SK-N-SH (cell line): ENCODE data around the gene SDK1. TPM values are rescaled to one million over a fixed set of nuclear protein-coding genes. Genes with fewer than 3 reads are reported as not detected.

Source experiments
- CTCF ChIA-PET: fragments of 300-600, 350-600 bp; formaldehyde crosslinking; extraction: SDS; loops from one replicate; lab custom pipeline; 2021; lab: Yijun Ruan, JAX
- POLR2A ChIA-PET: fragments of 350-600 bp; sonication (Branson Sonifier 250); formaldehyde crosslinking; extraction: SDS; loops from one replicate; lab custom pipeline; 2020; ENCODE audit warnings: antibody characterized with exemption, inconsistent platforms; lab: Yijun Ruan, JAX
- DNase-seq: peaks from one replicate; pipeline ENCODE4 v3.0.0; 2012
- H2AFZ ChIP-seq: fragments of 200-600 bp; sonication (generic); 2 replicates; pipeline ENCODE4 v1.8.1; 2016; ENCODE audit warnings: antibody characterized with exemption, mild to moderate bottlenecking, low read depth
- H3F3A ChIP-seq: fragments of 200-600 bp; sonication (generic); replicated peaks from 2 replicates; pipeline ENCODE3; 2016; ENCODE audit warnings: antibody characterized with exemption, mild to moderate bottlenecking; ENCODE audit not compliant: insufficient read depth
- H3K27ac ChIP-seq, 2 experiments: fragments of 200-500 bp in 1 of 2; fragments of 200-600 bp in 1 of 2; sonication (Bioruptor generic) in 1 of 2; sonication (generic), shearing (Covaris generic) in 1 of 2; 2 replicates each; pipeline versions ENCODE4 v1.5.1 to v1.6.1; 2014 to 2016; ENCODE audit warnings: low read depth in 2 of 2, inconsistent platforms in 1 of 2, low read length in 1 of 2, mild to moderate bottlenecking in 1 of 2, mixed read lengths in 1 of 2
- H3K27me3 ChIP-seq: fragments of 200-600 bp; sonication (generic), shearing (Covaris generic); 2 replicates; pipeline ENCODE4 v1.6.1; 2016; ENCODE audit warnings: mixed run types; ENCODE audit not compliant: insufficient read depth
- H3K36me3 ChIP-seq, 2 experiments: fragments of 200-500 bp in 1 of 2; fragments of 200-600 bp in 1 of 2; sonication (Bioruptor generic) in 1 of 2; sonication (generic) in 1 of 2; replicated peaks in 1 of 2; 2 replicates each; pipeline versions ENCODE3 to v1.5.1; 2014 to 2016; ENCODE audit warnings: low read length in 1 of 2, mild to moderate bottlenecking in 1 of 2; ENCODE audit not compliant: insufficient read depth in 2 of 2, control insufficient read depth in 1 of 2
- H3K4me1 ChIP-seq, 2 experiments: fragments of 200-500 bp in 1 of 2; fragments of 200-600 bp in 1 of 2; sonication (Bioruptor generic) in 1 of 2; sonication (generic), shearing (Covaris generic) in 1 of 2; 2 replicates each; pipeline versions ENCODE4 v1.5.1 to v1.6.1; 2014 to 2016; ENCODE audit warnings: low read depth in 1 of 2, low read length in 1 of 2, mixed run types in 1 of 2; ENCODE audit not compliant: insufficient read depth in 2 of 2, control insufficient read depth in 1 of 2
- H3K4me2 ChIP-seq: fragments of 200-600 bp; sonication (generic), shearing (Covaris generic); 2 replicates; pipeline ENCODE4 v1.6.1; 2017; ENCODE audit warnings: mixed run types
- H3K4me3 ChIP-seq, 2 experiments: fragments of 200-500 bp in 1 of 2; fragments of 200-600 bp in 1 of 2; sonication (Bioruptor generic) in 1 of 2; sonication (generic), shearing (Covaris generic) in 1 of 2; 2 replicates each; pipeline versions ENCODE4 v1.5.1 to v1.8.1; 2014 to 2016; ENCODE audit warnings: low read depth in 2 of 2, inconsistent platforms in 1 of 2, low read length in 1 of 2, mild to moderate bottlenecking in 1 of 2, mixed read lengths in 1 of 2, moderate library complexity in 1 of 2
- H3K79me2 ChIP-seq: fragments of 200-600 bp; sonication (generic); 2 replicates; pipeline ENCODE4 v1.8.1; 2017; ENCODE audit warnings: mild to moderate bottlenecking; ENCODE audit not compliant: insufficient read depth
- H3K9ac ChIP-seq: fragments of 200-600 bp; sonication (generic); 2 replicates; pipeline ENCODE4 v1.6.1; 2017; ENCODE audit warnings: mixed run types
- H3K9me2 ChIP-seq: fragments of 200-600 bp; sonication (generic); 2 replicates; pipeline ENCODE4 v1.6.1; 2017; ENCODE audit warnings: mixed run types
- H3K9me3 ChIP-seq: fragments of 200-600 bp; sonication (generic); 2 replicates; pipeline ENCODE4 v1.6.1; 2017; ENCODE audit warnings: mixed run types, mild to moderate bottlenecking, moderate library complexity
- H4K20me1 ChIP-seq: fragments of 200-600 bp; sonication (generic); 2 replicates; pipeline ENCODE4 v1.6.1; 2017; ENCODE audit warnings: mild to moderate bottlenecking, mixed run types; ENCODE audit not compliant: insufficient read depth
- CHD2 ChIP-seq: fragments of 150-350 bp; IDR thresholded peaks from 2 replicates; pipeline ENCODE4 v1.6.1; 2018; ENCODE audit warnings: low read length; ENCODE audit not compliant: partially characterized antibody
- CTCF ChIP-seq: fragments of 200-600 bp; sonication (generic); IDR thresholded peaks from 2 replicates; pipeline ENCODE4 v1.6.1; 2017; ENCODE audit warnings: antibody characterized with exemption, mild to moderate bottlenecking, moderate library complexity
- EZH2phosphoT487 ChIP-seq: fragments of 200-600 bp; sonication (generic); IDR thresholded peaks from 2 replicates; pipeline ENCODE4 v1.6.1; 2017; ENCODE audit warnings: low read depth, mixed run types, mild to moderate bottlenecking, antibody characterized with exemption, moderate library complexity, borderline replicate concordance
- MAX ChIP-seq: IDR thresholded peaks from 2 replicates; pipeline ENCODE4 v1.4.0; 2012; ENCODE audit warnings: low read depth
- PBX3 ChIP-seq: IDR thresholded peaks from 2 replicates; pipeline ENCODE4; 2012
- RCOR1 ChIP-seq: fragments of 150-350 bp; IDR thresholded peaks from 2 replicates; pipeline ENCODE4 v1.6.1; 2017; ENCODE audit warnings: antibody characterized with exemption, low read length
- RXRA ChIP-seq: IDR thresholded peaks from 2 replicates; pipeline ENCODE4 v1.4.0; 2012; ENCODE audit warnings: low read depth, mild to moderate bottlenecking, borderline replicate concordance
- TCF12 ChIP-seq: IDR thresholded peaks from 2 replicates; pipeline ENCODE4 v1.4.0; 2012
- TEAD4 ChIP-seq: IDR thresholded peaks from 2 replicates; pipeline ENCODE4 v1.4.0; 2012; ENCODE audit warnings: mild to moderate bottlenecking, borderline replicate concordance; ENCODE audit not compliant: insufficient read depth
- YY1 ChIP-seq: IDR thresholded peaks from 2 replicates; pipeline ENCODE4 v1.4.0; 2012; ENCODE audit warnings: low read depth, mild to moderate bottlenecking
- WGBS: methylation state at CpG from one replicate; pipeline ENCODE4 v1.1.6; 2017; ENCODE audit warnings: low lambda C conversion rate; 5-methylcytosine and 5-hydroxymethylcytosine counted together
- polyA plus RNA-seq, 3 experiments: library from polyadenylated mRNA; depleted of rRNA; stranded (reverse); fragments of >200 nt; gene quantifications; 2 replicates each; pipeline ENCODE4 v1.2.3, GENCODE V29; 2012

SDK1 gene
- polyA plus RNA-seq, 1 of the 3 experiments (the other 2 are of a cell fraction) = 1.2 TPM

GRCh38 chr7:4100148-4100547, 799.1 kb downstream of the SDK1 start:
- Histone ChIP-seq H3K79me2 (no peaks in the 10 kb centered on the region), H2AFZ (no peak overlapping the region), H3K27me3 (no peaks in the 10 kb centered on the region), H3K9me3 (no peaks in the 10 kb centered on the region), H3K9me2 (no peaks in the 10 kb centered on the region), H3K4me1 (peaks cover 0 to 6% of the 10 kb centered on the region in 2 experiments; a peak in 1 of 4 replicates), H3K9ac (no peak overlapping the region), H3K4me2 (no peak overlapping the region), H3K4me3 (no peak overlapping the region), H3F3A (no peaks in the 10 kb centered on the region), H3K36me3 (no peaks in the 10 kb centered on the region), H3K27ac (no peak overlapping the region), H4K20me1 (no peaks in the 10 kb centered on the region)
- ChIA-PET POLR2A (no interaction called here), CTCF (no interaction called here)
- TF ChIP-seq MAX = no peak
- no peak for TF ChIP-seq EZH2phosphoT487
- no peak for TF ChIP-seq RXRA
- 54% methylated on average over 8 of the region's 8 CpGs for WGBS
- no peak for DNase-seq

GRCh38 chr7:4100691-4101090, 799.6 kb downstream of the SDK1 start:
- 76% methylated on average over 11 of the region's 11 CpGs for WGBS
- no peak for DNase-seq
- no peak overlapping the region for H3K9ac ChIP-seq
- TF ChIP-seq YY1 (no peak), TCF12 (no peak), RCOR1 (no peak), TEAD4 (no peak), CTCF (no peak), PBX3 (no peak), MAX (no peak), CHD2 (no peak), EZH2phosphoT487 (no peak)
- peaks cover 0 to 6% of the 10 kb centered on the region in 2 experiments; a peak in 1 of 4 replicates for H3K4me1 ChIP-seq
- H2AFZ ChIP-seq = no peak overlapping the region
- ChIA-PET POLR2A (no interaction called here), CTCF (interaction anchor here (0.8 kb wide), 1 partner anchor 10 kb away, joined by 3 read pairs; no protein-coding TSS in a partner anchor)
- no peaks in the 10 kb centered on the region for H3K9me2 ChIP-seq
- H3K36me3 ChIP-seq = no peaks in the 10 kb centered on the region
- H3K4me2 ChIP-seq = no peak overlapping the region
- no peaks in the 10 kb centered on the region for H3K9me3 ChIP-seq
- no peaks in the 10 kb centered on the region for H3K27me3 ChIP-seq
- H3K79me2 ChIP-seq = no peaks in the 10 kb centered on the region
- no peaks in the 10 kb centered on the region for H4K20me1 ChIP-seq
- H3K27ac ChIP-seq = no peak overlapping the region
- no peak overlapping the region for H3K4me3 ChIP-seq
- H3F3A ChIP-seq = no peaks in the 10 kb centered on the region
